ENCODE data around the gene FBXW9. TPM values are rescaled to one million over a fixed set of nuclear protein-coding genes. Genes with fewer than 3 reads are reported as not detected.

FBXW9 gene
- total and polyA plus RNA-seq, 10 donors = 1.7 to 7.4 (median 4.3) TPM

DNA sequence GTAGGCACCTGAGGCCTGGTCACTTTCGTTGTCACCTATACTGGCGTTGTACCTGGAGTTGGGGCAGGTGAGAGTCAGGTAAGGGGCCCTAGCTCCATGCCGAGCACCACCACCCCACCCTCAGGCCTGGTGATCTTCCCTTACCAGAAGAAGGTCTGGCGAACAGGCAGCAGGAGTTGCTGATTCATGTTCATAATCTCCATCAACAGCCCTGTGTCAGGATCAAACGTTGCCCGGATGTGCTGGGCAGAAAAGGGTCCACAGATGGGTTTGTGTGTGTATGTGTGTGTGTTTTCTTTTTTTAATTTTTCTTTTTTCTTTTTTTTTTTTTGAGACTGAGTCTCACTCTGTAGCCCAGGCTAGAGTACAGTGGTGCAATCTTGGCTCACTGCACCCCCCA is 44.2 kb downstream of the FBXW9 start:
- Histone ChIP-seq H3K27ac (no peak overlapping the region), H3K4me3 (no peak overlapping the region), H3K36me3 (peaks cover 0 to 87% (median 36%) of the 10 kb centered on the region in 6 donors), H3K9me3 (no peaks in the 10 kb centered on the region), H3K4me1 (peaks cover 0 to 15% (median 9%) of the 10 kb centered on the region in 6 donors), H3K27me3 (replicated peaks in 1 of 7) (no peaks in the 10 kb centered on the region)
- intact Hi-C loops (cut with DNase I; ENCODE audit: low total_unique reads) = no loop called here
- peak; percentile 9 for DNase-seq
- 91 to 98% (median 96%) methylated on average over 6 of the region's 6 CpGs for WGBS, 5 donors
- TF ChIP-seq POLR2AphosphoS5 (IDR thresholded peaks at IDR 0.05) = no peak
- no peak for TF ChIP-seq POLR2A (IDR thresholded peaks at IDR 0.05)
- TF ChIP-seq, protein P1, sequence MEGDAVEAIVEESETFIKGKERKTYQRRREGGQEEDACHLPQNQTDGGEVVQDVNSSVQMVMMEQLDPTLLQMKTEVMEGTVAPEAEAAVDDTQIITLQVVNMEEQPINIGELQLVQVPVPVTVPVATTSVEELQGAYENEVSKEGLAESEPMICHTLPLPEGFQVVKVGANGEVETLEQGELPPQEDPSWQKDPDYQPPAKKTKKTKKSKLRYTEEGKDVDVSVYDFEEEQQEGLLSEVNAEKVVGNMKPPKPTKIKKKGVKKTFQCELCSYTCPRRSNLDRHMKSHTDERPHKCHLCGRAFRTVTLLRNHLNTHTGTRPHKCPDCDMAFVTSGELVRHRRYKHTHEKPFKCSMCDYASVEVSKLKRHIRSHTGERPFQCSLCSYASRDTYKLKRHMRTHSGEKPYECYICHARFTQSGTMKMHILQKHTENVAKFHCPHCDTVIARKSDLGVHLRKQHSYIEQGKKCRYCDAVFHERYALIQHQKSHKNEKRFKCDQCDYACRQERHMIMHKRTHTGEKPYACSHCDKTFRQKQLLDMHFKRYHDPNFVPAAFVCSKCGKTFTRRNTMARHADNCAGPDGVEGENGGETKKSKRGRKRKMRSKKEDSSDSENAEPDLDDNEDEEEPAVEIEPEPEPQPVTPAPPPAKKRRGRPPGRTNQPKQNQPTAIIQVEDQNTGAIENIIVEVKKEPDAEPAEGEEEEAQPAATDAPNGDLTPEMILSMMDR (IDR thresholded peaks at IDR 0.05 in 8 of 11, conservative IDR thresholded peaks at IDR 0.05 in 3 of 11) = no peak

DNA sequence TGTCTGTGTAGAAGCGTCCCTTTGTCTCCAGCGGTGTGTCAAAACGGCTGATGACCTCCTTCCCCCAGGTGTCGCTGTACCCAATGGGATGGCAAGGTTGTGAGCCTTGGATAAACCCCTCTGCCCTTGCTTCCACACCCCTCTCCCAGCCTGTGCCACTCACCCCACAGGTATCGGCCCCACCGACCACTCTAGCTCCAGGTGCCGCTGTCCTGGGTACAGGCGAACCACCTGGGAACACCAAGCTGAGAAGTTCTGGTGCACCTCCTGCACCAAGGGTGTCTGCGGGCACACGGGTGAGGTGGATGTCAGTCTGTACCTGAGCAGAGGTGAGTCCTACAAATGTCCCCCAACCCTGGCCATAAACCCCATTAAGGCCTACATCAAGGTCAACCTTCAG is 46.5 kb downstream of the FBXW9 start:
- Histone ChIP-seq H3K36me3 (peaks cover 0 to 87% (median 15%) of the 10 kb centered on the region in 6 donors), H3K27ac (no peak overlapping the region), H3K27me3 (replicated peaks in 1 of 7) (no peaks in the 10 kb centered on the region), H3K4me3 (no peak overlapping the region), H3K9me3 (no peaks in the 10 kb centered on the region), H3K4me1 (peaks cover 0 to 15% (median 9%) of the 10 kb centered on the region in 6 donors)
- 93 to 97% (median 97%) methylated on average over 10 of the region's 10 CpGs for WGBS, 5 donors
- no peak for DNase-seq
- TF ChIP-seq POLR2A (IDR thresholded peaks at IDR 0.05) = no peak
- TF ChIP-seq POLR2AphosphoS5 (IDR thresholded peaks at IDR 0.05) = no peak
- TF ChIP-seq, protein P1 (IDR thresholded peaks at IDR 0.05 in 8 of 11, conservative IDR thresholded peaks at IDR 0.05 in 3 of 11) = no peak
- intact Hi-C loops (cut with DNase I; ENCODE audit: low total_unique reads) = no loop called here

DNA sequence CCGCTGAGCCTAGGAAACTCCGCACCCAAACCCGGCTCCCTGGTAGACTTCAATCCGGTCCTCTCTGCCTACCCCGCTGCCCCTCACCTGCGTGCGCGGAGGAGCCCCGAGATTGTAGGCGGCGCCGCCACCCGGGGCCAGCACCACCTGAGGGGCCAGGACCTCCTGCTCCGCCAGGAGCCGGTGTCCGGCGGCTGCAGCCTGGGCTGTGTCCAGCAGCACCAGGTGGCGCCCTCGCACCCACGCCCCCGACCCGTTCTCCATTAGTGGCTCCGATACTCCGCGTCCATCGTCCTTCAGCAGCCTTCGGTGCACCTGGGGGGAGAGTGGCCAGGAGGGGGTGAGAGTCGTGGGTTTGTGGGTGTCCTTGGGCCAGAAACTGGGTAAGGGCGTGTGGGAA is 48.3 kb downstream of the FBXW9 start:
- Histone ChIP-seq H3K4me3 (peak overlapping the region in 5 of 8 donors; percentile 7 to 59 (median 25)), H3K9me3 (no peaks in the 10 kb centered on the region), H3K36me3 (peaks cover 0 to 85% (median 10%) of the 10 kb centered on the region in 6 donors), H3K27me3 (replicated peaks in 1 of 7) (no peaks in the 10 kb centered on the region), H3K27ac (peak overlapping the region in 1 of 8 donors; percentile 13), H3K4me1 (peaks cover 0 to 15% (median 9%) of the 10 kb centered on the region in 6 donors)
- WGBS, 5 donors = 22 to 52% (median 33%) methylated on average over 13 to 29 of the region's 29 CpGs
- TF ChIP-seq POLR2AphosphoS5 (IDR thresholded peaks at IDR 0.05) (peak in 1 of 3 donors; percentile 32), POLR2A (IDR thresholded peaks at IDR 0.05) (no peak)
- TF ChIP-seq, protein P1 (IDR thresholded peaks at IDR 0.05 in 8 of 11, conservative IDR thresholded peaks at IDR 0.05 in 3 of 11) = peak in 3 of 11 experiments; percentile 16 to 21 (median 20)
- intact Hi-C loops (cut with DNase I; ENCODE audit: low total_unique reads) = no loop called here
- no peak for DNase-seq

DNA sequence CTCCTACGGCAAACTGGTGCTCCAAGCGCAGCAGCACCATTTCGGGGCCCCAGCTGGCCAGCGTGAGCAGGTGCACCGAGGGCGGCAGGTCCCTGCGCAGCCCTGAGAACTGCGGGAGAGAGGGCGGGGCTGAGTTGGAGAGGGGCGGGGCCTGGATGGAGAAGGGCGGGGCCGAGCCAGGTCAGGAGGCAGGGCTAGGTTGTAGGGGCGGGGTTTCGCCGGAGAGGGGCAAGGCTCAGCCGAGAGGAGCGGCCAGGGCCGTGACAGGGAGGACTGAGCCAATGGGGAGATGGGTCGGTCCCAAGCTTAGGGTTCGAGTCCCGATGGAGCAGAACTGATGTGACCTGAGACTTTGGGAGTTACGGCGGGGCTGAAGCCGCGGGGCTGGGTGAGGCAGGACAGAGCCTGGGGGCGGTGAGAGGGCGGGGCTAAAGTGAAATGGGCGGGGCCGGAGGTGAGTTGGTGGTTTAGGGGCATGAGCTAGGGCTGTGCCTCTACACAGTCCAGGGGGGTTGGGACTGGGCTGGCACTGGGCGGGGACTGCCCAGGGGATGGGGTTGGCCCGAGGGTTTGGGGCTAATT is 48.9 kb downstream of the FBXW9 start:
- no peak for TF ChIP-seq POLR2A (IDR thresholded peaks at IDR 0.05)
- TF ChIP-seq POLR2AphosphoS5 (IDR thresholded peaks at IDR 0.05) = peak in 2 of 3 donors; percentile 58 to 69
- Histone ChIP-seq H3K27me3 (replicated peaks in 1 of 7) (no peaks in the 10 kb centered on the region), H3K9me3 (no peaks in the 10 kb centered on the region), H3K27ac (peak overlapping the region in 2 of 8 donors; percentile 13), H3K4me1 (peaks cover 0 to 15% (median 9%) of the 10 kb centered on the region in 6 donors), H3K36me3 (peaks cover 0 to 85% (median 10%) of the 10 kb centered on the region in 6 donors), H3K4me3 (peak overlapping the region in 5 of 8 donors; percentile 7 to 59 (median 25))
- intact Hi-C loops (cut with DNase I; ENCODE audit: low total_unique reads) = no loop called here
- DNase-seq = peak; percentile 85
- WGBS, 5 donors = 34 to 61% (median 42%) methylated on average over 30 to 31 of the region's 31 CpGs
